HepG2 (cell line): ENCODE results near the gene PEAK1.

Experiments
- CTCF ChIP-seq: sonication (generic); formaldehyde crosslinking; IDR thresholded peaks from 2 replicates; pipeline ENCODE4 v1.5.0; 2020; ENCODE audit warnings: mild to moderate bottlenecking, missing genetic modification reagents, moderate library complexity
- MED13 ChIP-seq: sonication (generic); formaldehyde crosslinking; IDR thresholded peaks from 2 replicates; pipeline ENCODE4 v1.5.0; 2020; ENCODE audit warnings: missing genetic modification reagents
- PITX1 ChIP-seq: sonication (generic); formaldehyde crosslinking; IDR thresholded peaks from 2 replicates; pipeline ENCODE4 v1.5.1; 2020; ENCODE audit warnings: mild to moderate bottlenecking, missing genetic modification reagents
- TAF1 ChIP-seq: sonication (generic); formaldehyde crosslinking; IDR thresholded peaks from 2 replicates; pipeline ENCODE4 v1.4.0; 2020; ENCODE audit warnings: missing genetic modification reagents
- TEAD2 ChIP-seq: sonication (generic); formaldehyde crosslinking; IDR thresholded peaks from 2 replicates; pipeline ENCODE4 v1.9.0; 2021; ENCODE audit warnings: missing genetic modification reagents
- ZFP36 ChIP-seq: fragments of 150-350 bp; IDR thresholded peaks from 2 replicates; pipeline ENCODE4 v1.6.1; 2018; ENCODE audit warnings: borderline replicate concordance, low read length, low read depth; ENCODE audit not compliant: partially characterized antibody
- ZNF543 ChIP-seq: sonication (generic); formaldehyde crosslinking; IDR thresholded peaks from 2 replicates; pipeline ENCODE4 v1.4.0; 2020; ENCODE audit warnings: mild to moderate bottlenecking, missing genetic modification reagents
- ZZZ3 ChIP-seq: sonication (generic); formaldehyde crosslinking; IDR thresholded peaks from 2 replicates; pipeline ENCODE4 v1.4.0; 2020; ENCODE audit warnings: missing genetic modification reagents, mild to moderate bottlenecking, borderline replicate concordance

- TF ChIP-seq ZFP36, result no peak
- TF ChIP-seq CTCF, result no peak
- no peak for TF ChIP-seq MED13 (CRISPR knock-in tag)
- TF ChIP-seq TEAD2 (CRISPR knock-in tag), result no peak
- TF ChIP-seq PITX1 (CRISPR knock-in tag), result no peak
- no peak for TF ChIP-seq ZNF543 (CRISPR knock-in tag)
- TF ChIP-seq ZZZ3 (CRISPR knock-in tag), result no peak
- no peak for TF ChIP-seq TAF1
Measured at GRCh38 chr15:77356305-77356704, 63.6 kb downstream of the PEAK1 start.
